HFFc6 (cell line): ENCODE data around the gene NPFF. TPM values are rescaled to one million over a fixed set of nuclear protein-coding genes. Genes with fewer than 3 reads are reported as not detected.
A peak's percentile ranks its signal among the peaks of the same experiment; 100 is the strongest.
"Not testable (repeated sequence)": the region's sequence is repeated elsewhere in the genome, so short reads cannot be mapped to it uniquely, and the experiment has no call there.

Source experiments
- DNase-seq: peaks from one replicate; pipeline ENCODE4 v3.0.0-alpha.2; 2018
- H3K27ac Mint-ChIP-seq: 2 replicates; pipeline ENCODE4 v1.8.0; 2020; ENCODE audit warnings: mild to moderate bottlenecking, mixed read lengths
- H3K27me3 Mint-ChIP-seq: 2 replicates; pipeline ENCODE4 v1.8.0; 2021; ENCODE audit warnings: mild to moderate bottlenecking, moderate library complexity, mixed read lengths; ENCODE audit not compliant: insufficient read depth
- H3K36me3 Mint-ChIP-seq: 2 replicates; pipeline ENCODE4 v1.8.0; 2021; ENCODE audit warnings: low read depth, mixed read lengths
- H3K4me1 Mint-ChIP-seq: 2 replicates; pipeline ENCODE4 v1.8.0; 2020; ENCODE audit warnings: low read depth, mixed read lengths
- H3K4me3 Mint-ChIP-seq: 2 replicates; pipeline ENCODE4 v1.8.0; 2020; ENCODE audit warnings: mild to moderate bottlenecking, moderate library complexity, mixed read lengths
- H3K9me3 Mint-ChIP-seq: 2 replicates; pipeline ENCODE4 v1.8.0; 2020; ENCODE audit warnings: mild to moderate bottlenecking, mixed read lengths
- CTCF ChIP-seq: fragments of 200-600 bp; sonication (generic); IDR thresholded peaks from 2 replicates; pipeline ENCODE4 v1.5.0; 2021; ENCODE audit warnings: antibody characterized with exemption, mild to moderate bottlenecking
- total RNA-seq, 6 experiments: library from RNA; stranded (reverse); fragmentation: NEBNext Ultra II Directional; extraction: Animal tissue kit (Norgen Biotek cat#: 25700); gene quantifications; 2 replicates in 1 of 6; 3 replicates in 5 of 6; pipeline ENCODE4 v1.2.3, GENCODE V29; 2021

Gene NPFF
- total RNA-seq, 6 experiments from 2014 or later, result not detected

- DNase-seq, result no peak
- Mint-ChIP-seq H3K4me3 (peak overlapping the region; percentile 0; the same call in 1 of the 2 replicates), H3K9me3 (no peaks in the 10 kb centered on the region), H3K27ac (peak overlapping the region; percentile 81), H3K36me3 (peaks cover 41% of the 10 kb centered on the region), H3K27me3 (peaks cover 42% of the 10 kb centered on the region), H3K4me1 (peaks cover 62% of the 10 kb centered on the region)
- TF ChIP-seq CTCF, result no peak
These were observed 23.3 kb downstream of the NPFF start for GRCh38 chr12:53483979-53484377.

GRCh38 chr12:53483225-53483978 is 23.9 kb downstream of the NPFF start:
- Mint-ChIP-seq H3K36me3 (peaks cover 46% of the 10 kb centered on the region), H3K27me3 (peaks cover 42% of the 10 kb centered on the region), H3K4me3 (peak overlapping the region; percentile 0; the same call in 1 of the 2 replicates), H3K4me1 (peaks cover 67% of the 10 kb centered on the region), H3K27ac (peak overlapping the region; percentile 81), H3K9me3 (no peaks in the 10 kb centered on the region)
- no peak for DNase-seq
- TF ChIP-seq CTCF, result no peak

- no peak for TF ChIP-seq CTCF
- no peak for DNase-seq
These were observed 24.6 kb downstream of the NPFF start for GRCh38 chr12:53482626-53483168.

GRCh38 chr12:53481939-53482586 is 25.2 kb downstream of the NPFF start:
- Mint-ChIP-seq H3K27me3 (peaks cover 43% of the 10 kb centered on the region), H3K4me1 (peaks cover 78% of the 10 kb centered on the region), H3K4me3 (peak overlapping the region; percentile 76), H3K36me3 (peaks cover 48% of the 10 kb centered on the region), H3K9me3 (no peaks in the 10 kb centered on the region), H3K27ac (peak overlapping the region; percentile 88)
- peak; percentile 61 for TF ChIP-seq CTCF
- no peak for DNase-seq

More at GRCh38 chr12:53482626-53483168, 24.6 kb downstream of the NPFF start:
- Mint-ChIP-seq H3K4me1 (peaks cover 73% of the 10 kb centered on the region), H3K4me3 (no peak overlapping the region; the same call in 1 of the 2 replicates), H3K27ac (peak overlapping the region; percentile 81), H3K36me3 (peaks cover 46% of the 10 kb centered on the region), H3K9me3 (no peaks in the 10 kb centered on the region), H3K27me3 (peaks cover 43% of the 10 kb centered on the region)

- DNase-seq, result peak; percentile 90
- H3K4me3 Mint-ChIP-seq, result peak overlapping the region; percentile 76
- H3K4me1 Mint-ChIP-seq, result peaks cover 84% of the 10 kb centered on the region
- peaks cover 55% of the 10 kb centered on the region for H3K36me3 Mint-ChIP-seq
- not testable (repeated sequence) for H3K9me3 Mint-ChIP-seq
- peaks cover 41% of the 10 kb centered on the region for H3K27me3 Mint-ChIP-seq
- H3K27ac Mint-ChIP-seq, result peak overlapping the region; percentile 88
These were observed 25.8 kb downstream of the NPFF start for GRCh38 chr12:53481458-53481857.
